Inflammatory macrophage (primary cell): Measurements from ENCODE around the gene RING1.
A peak's percentile ranks its signal among the peaks of the same experiment; 100 is the strongest.
"Not testable (repeated sequence)": the region's sequence is repeated elsewhere in the genome, so short reads cannot be mapped to it uniquely, and the experiment has no call there.

Experiments
- DNase-seq, 2 donors: peaks; one replicate each; pipeline ENCODE4 v3.0.0-alpha.2; 2020 to 2022

Gene RING1

GRCh38 chr6:33206864-33207551 is 1.3 kb upstream of the RING1 start:
- no peak for DNase-seq

- no peak for DNase-seq
These were observed 679 bp upstream of the RING1 start for GRCh38 chr6:33207552-33208090.

- DNase-seq, result no peak
These were observed 1.6 kb downstream of the RING1 start for GRCh38 chr6:33209856-33210255.

- no peak for DNase-seq
These were observed 2.8 kb downstream of the RING1 start for GRCh38 chr6:33211136-33211535.

GRCh38 chr6:33211666-33212422 is 3.5 kb downstream of the RING1 start:
- no peak for DNase-seq

- DNase-seq, result no peak
These were observed 4.5 kb downstream of the RING1 start for GRCh38 chr6:33212857-33213165.

GRCh38 chr6:33213166-33213988 is 5.1 kb downstream of the RING1 start:
- DNase-seq, result peak; percentile 15 to 41

GRCh38 chr6:33213989-33214335 is 5.7 kb downstream of the RING1 start:
- no peak for DNase-seq

- DNase-seq, result no peak
These were observed 7.2 kb downstream of the RING1 start for GRCh38 chr6:33215271-33216116.

- DNase-seq, result no peak
These were observed 7.9 kb downstream of the RING1 start for GRCh38 chr6:33216117-33216649.

- DNase-seq, result no peak
These were observed 8.9 kb downstream of the RING1 start for GRCh38 chr6:33217246-33217645.

GRCh38 chr6:33217681-33218080 is 9.4 kb downstream of the RING1 start:
- no peak for DNase-seq

GRCh38 chr6:33226503-33227120 is 18.3 kb downstream of the RING1 start:
- DNase-seq, result not testable (repeated sequence)

GRCh38 chr6:33235221-33235634 is 26.9 kb downstream of the RING1 start:
- no peak for DNase-seq

GRCh38 chr6:33236328-33236727 is 28.0 kb downstream of the RING1 start:
- DNase-seq, result no peak

GRCh38 chr6:33236852-33237251 is 28.6 kb downstream of the RING1 start:
- DNase-seq, result no peak

- DNase-seq, result peak in 1 of 2 donors; percentile 25
These were observed 29.4 kb downstream of the RING1 start for GRCh38 chr6:33237741-33238140.

GRCh38 chr6:33241968-33242367 is 33.7 kb downstream of the RING1 start:
- no peak for DNase-seq

- DNase-seq, result no peak
These were observed 35.2 kb downstream of the RING1 start for GRCh38 chr6:33243476-33243875.

- DNase-seq, result peak; percentile 85 to 90
These were observed 39.8 kb downstream of the RING1 start for GRCh38 chr6:33247977-33248642.

- DNase-seq, result peak in 1 of 2 donors; percentile 53
These were observed 40.3 kb downstream of the RING1 start for GRCh38 chr6:33248643-33248931.
